ENCODE measurements around the gene RNF207. TPM values are rescaled to one million over a fixed set of nuclear protein-coding genes. Genes with fewer than 3 reads are reported as not detected.

RNF207 gene
- polyA plus RNA-seq, 1 donor from 2014 or later, result 3.5 TPM

GRCh38 chr1:6253380-6253779 lies 47.5 kb downstream of the RNF207 start:
- Histone ChIP-seq H3K36me3 (ENCODE audit: insufficient read depth, low read length) (peaks cover 7% of the 10 kb centered on the region), H3K79me2 (replicated peaks; ENCODE audit: insufficient read depth, low read length) (no peaks in the 10 kb centered on the region), H3K9ac (ENCODE audit: low read length) (no peak overlapping the region), H2AFZ (ENCODE audit: low read depth, low read length) (no peak overlapping the region), H3F3A (ENCODE audit: insufficient read depth, low read length, poor library complexity, severe bottlenecking) (no peaks in the 10 kb centered on the region), H3K9me3 (ENCODE audit: low read length) (no peaks in the 10 kb centered on the region), H3K4me2 (ENCODE audit: low read length) (no peak overlapping the region), H3K27ac (ENCODE audit: low read length) (no peak overlapping the region), H3K9me2 (ENCODE audit: insufficient read depth, low read length) (no peaks in the 10 kb centered on the region), H3K4me3 (ENCODE audit: low read length) (no peak overlapping the region), H3K27me3 (ENCODE audit: insufficient read depth, low read depth, low read length) (peaks cover 20% of the 10 kb centered on the region), H4K20me1 (ENCODE audit: insufficient read depth) (no peaks in the 10 kb centered on the region)
- no peak for TF ChIP-seq EZH2 (IDR thresholded peaks at IDR 0.05; ENCODE audit: borderline replicate concordance, insufficient read depth, low read length, poor library complexity, severe bottlenecking)
- TF ChIP-seq MXI1 (conservative IDR thresholded peaks at IDR 0.05; ENCODE audit: poor library complexity, severe bottlenecking), result no peak
- no peak for TF ChIP-seq SMC3 (conservative IDR thresholded peaks at IDR 0.05; ENCODE audit: poor library complexity)

- Histone ChIP-seq H3K27ac (ENCODE audit: low read length) (no peak overlapping the region), H3K9me3 (ENCODE audit: low read length) (no peaks in the 10 kb centered on the region), H2AFZ (ENCODE audit: low read depth, low read length) (no peak overlapping the region), H3K4me3 (ENCODE audit: low read length) (no peak overlapping the region), H3F3A (ENCODE audit: insufficient read depth, low read length, poor library complexity, severe bottlenecking) (no peaks in the 10 kb centered on the region), H3K9ac (ENCODE audit: low read length) (no peak overlapping the region), H3K27me3 (ENCODE audit: insufficient read depth, low read depth, low read length) (peaks cover 16% of the 10 kb centered on the region), H3K4me2 (ENCODE audit: low read length) (no peak overlapping the region), H3K36me3 (ENCODE audit: insufficient read depth, low read length) (peaks cover 7% of the 10 kb centered on the region), H4K20me1 (ENCODE audit: insufficient read depth) (no peaks in the 10 kb centered on the region), H3K9me2 (ENCODE audit: insufficient read depth, low read length) (no peaks in the 10 kb centered on the region), H3K79me2 (replicated peaks; ENCODE audit: insufficient read depth, low read length) (peaks cover 6% of the 10 kb centered on the region)
- TF ChIP-seq SMC3 (conservative IDR thresholded peaks at IDR 0.05; ENCODE audit: poor library complexity), result no peak
- no peak for TF ChIP-seq REST (IDR thresholded peaks at IDR 0.05; ENCODE audit: borderline replicate concordance)
- TF ChIP-seq EP300 (conservative IDR thresholded peaks at IDR 0.05; ENCODE audit: poor library complexity, severe bottlenecking), result no peak
- no peak for TF ChIP-seq TAF1 (IDR thresholded peaks at IDR 0.05; ENCODE audit: low read depth)
- TF ChIP-seq POLR2AphosphoS5 (IDR thresholded peaks at IDR 0.05), result no peak
- TF ChIP-seq MXI1 (conservative IDR thresholded peaks at IDR 0.05; ENCODE audit: poor library complexity, severe bottlenecking), result no peak
- no peak for TF ChIP-seq RAD21 (conservative IDR thresholded peaks at IDR 0.05)
- TF ChIP-seq CTCF (IDR thresholded peaks at IDR 0.05; ENCODE audit: poor library complexity, severe bottlenecking), result no peak
- TF ChIP-seq EZH2 (IDR thresholded peaks at IDR 0.05; ENCODE audit: borderline replicate concordance, insufficient read depth, low read length, poor library complexity, severe bottlenecking), result no peak
Measured at GRCh38 chr1:6254691-6255090, 48.8 kb downstream of the RNF207 start.
